ENCODE data around the gene HESX1.

- TF ChIP-seq CTCF (conservative IDR thresholded peaks at IDR 0.05; ENCODE audit: low read length), result peak; percentile 77
- TF ChIP-seq EZH2phosphoT487 (IDR thresholded peaks at IDR 0.05; ENCODE audit: borderline replicate concordance), result no peak
Observed at GRCh38 chr3:57179580-57180410, 20.0 kb downstream of the HESX1 start.

All from Loucy (cell line).